Calu3 (cell line): ENCODE measurements around the gene BMP8A. TPM values are rescaled to one million over a fixed set of nuclear protein-coding genes. Genes with fewer than 3 reads are reported as not detected.

Experiments used
- BruUV-seq: library from RNA; stranded (reverse); fragments of 400-500 nt; replicated peaks from 2 replicates; lab custom pipeline; 2021; lab: Mats Ljungman, UMichigan
- CTCF ChIA-PET: fragments of 300-600 bp; sonication (Branson Sonifier 250); formaldehyde crosslinking; loops from one replicate; lab custom pipeline; 2022; ENCODE audit warnings: antibody characterized with exemption; lab: Charles Lee
- DNase-seq: peaks from one replicate; pipeline ENCODE4 v3.0.0; 2022
- H3K27ac Mint-ChIP-seq: one replicate; pipeline ENCODE4 v1.8.0; 2022; ENCODE audit warnings: mixed read lengths; ENCODE audit not compliant: unreplicated experiment
- H3K27me3 Mint-ChIP-seq: one replicate; pipeline ENCODE4 v1.8.0; 2022; ENCODE audit warnings: mixed read lengths; ENCODE audit not compliant: unreplicated experiment
- H3K36me3 Mint-ChIP-seq: one replicate; pipeline ENCODE4 v1.8.0; 2022; ENCODE audit warnings: mild to moderate bottlenecking, moderate library complexity, mixed read lengths; ENCODE audit not compliant: insufficient read depth, unreplicated experiment
- H3K4me1 Mint-ChIP-seq: one replicate; pipeline ENCODE4 v1.8.0; 2022; ENCODE audit warnings: mild to moderate bottlenecking, low read depth, mixed read lengths; ENCODE audit not compliant: unreplicated experiment
- H3K4me3 Mint-ChIP-seq: one replicate; pipeline ENCODE4 v1.8.0; 2022; ENCODE audit warnings: mild to moderate bottlenecking, low read depth, moderate library complexity, mixed read lengths; ENCODE audit not compliant: unreplicated experiment
- H3K9me3 Mint-ChIP-seq: one replicate; pipeline ENCODE4 v1.8.0; 2022; ENCODE audit warnings: low read depth, mixed read lengths; ENCODE audit not compliant: unreplicated experiment
- intact Hi-C: fragments of 100-400 bp; cut with micrococcal nuclease; formaldehyde crosslinking; loops from one replicate; pipeline ENCODE4 v1.10.0; 2022; ENCODE audit not compliant: unreplicated experiment
- total RNA-seq: library from RNA; stranded (reverse); gene quantifications from 2 replicates; pipeline ENCODE4 v1.2.3, GENCODE V29; 2022
- TF ChIP-seq, protein P1 (sequence below): fragments of 200-600 bp; IDR thresholded peaks from one replicate; pipeline ENCODE4 v1.8.0; 2022; ENCODE audit warnings: antibody characterized with exemption; ENCODE audit not compliant: unreplicated experiment

The BMP8A gene
- total RNA-seq, 1 experiment from 2014 or later, result 0.40 TPM

DNA sequence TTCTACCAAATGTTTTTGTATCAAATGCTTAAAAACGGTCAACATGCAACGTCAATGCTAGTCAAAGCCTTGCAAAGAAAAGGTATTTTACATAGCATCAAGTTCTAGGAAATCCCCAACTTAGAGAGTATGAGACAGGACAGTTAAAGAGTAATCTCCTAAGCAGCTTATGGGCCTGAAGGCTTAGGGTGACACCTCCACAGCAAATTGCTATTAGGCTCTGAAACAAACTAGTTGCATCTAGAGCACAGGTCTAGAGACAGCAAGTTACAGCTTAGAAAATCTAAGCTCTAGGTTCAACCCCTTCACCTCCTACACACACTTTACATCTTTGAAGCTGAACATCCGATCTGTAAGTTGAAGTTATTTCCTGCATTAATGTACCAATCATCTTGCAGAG lies 71.5 kb downstream of the BMP8A start:
- TF ChIP-seq, protein P1, sequence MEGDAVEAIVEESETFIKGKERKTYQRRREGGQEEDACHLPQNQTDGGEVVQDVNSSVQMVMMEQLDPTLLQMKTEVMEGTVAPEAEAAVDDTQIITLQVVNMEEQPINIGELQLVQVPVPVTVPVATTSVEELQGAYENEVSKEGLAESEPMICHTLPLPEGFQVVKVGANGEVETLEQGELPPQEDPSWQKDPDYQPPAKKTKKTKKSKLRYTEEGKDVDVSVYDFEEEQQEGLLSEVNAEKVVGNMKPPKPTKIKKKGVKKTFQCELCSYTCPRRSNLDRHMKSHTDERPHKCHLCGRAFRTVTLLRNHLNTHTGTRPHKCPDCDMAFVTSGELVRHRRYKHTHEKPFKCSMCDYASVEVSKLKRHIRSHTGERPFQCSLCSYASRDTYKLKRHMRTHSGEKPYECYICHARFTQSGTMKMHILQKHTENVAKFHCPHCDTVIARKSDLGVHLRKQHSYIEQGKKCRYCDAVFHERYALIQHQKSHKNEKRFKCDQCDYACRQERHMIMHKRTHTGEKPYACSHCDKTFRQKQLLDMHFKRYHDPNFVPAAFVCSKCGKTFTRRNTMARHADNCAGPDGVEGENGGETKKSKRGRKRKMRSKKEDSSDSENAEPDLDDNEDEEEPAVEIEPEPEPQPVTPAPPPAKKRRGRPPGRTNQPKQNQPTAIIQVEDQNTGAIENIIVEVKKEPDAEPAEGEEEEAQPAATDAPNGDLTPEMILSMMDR, result no peak
- Mint-ChIP-seq H3K4me1 (peaks cover 19% of the 10 kb centered on the region), H3K27ac (no peak overlapping the region), H3K9me3 (no peaks in the 10 kb centered on the region), H3K4me3 (no peak overlapping the region), H3K36me3 (peaks cover 86% of the 10 kb centered on the region), H3K27me3 (no peaks in the 10 kb centered on the region)
- CTCF ChIA-PET, result no interaction called here
- intact Hi-C loops, result no loop called here
- DNase-seq, result no peak
- no TSS peak for BruUV-seq

DNA sequence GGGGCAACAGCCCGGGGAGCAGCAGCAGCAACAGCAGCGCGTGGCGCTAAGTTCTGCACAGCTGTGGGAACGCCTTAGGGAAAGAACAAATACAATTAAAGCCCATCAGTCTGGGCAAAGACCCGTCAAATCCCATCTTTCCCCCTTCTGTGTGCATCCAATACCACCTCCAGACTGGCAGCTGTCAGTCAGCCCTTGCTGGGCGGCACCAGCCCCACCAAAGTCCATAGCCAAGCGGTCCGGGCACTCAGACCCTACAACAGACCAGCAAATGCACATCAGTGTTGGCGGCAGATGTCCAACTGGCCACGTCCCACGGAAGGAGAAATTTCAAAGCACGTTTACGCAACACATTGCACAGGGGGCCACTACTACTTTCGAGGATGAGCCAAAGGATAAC lies 72.2 kb downstream of the BMP8A start:
- Mint-ChIP-seq H3K4me1 (peaks cover 27% of the 10 kb centered on the region), H3K9me3 (no peaks in the 10 kb centered on the region), H3K27me3 (no peaks in the 10 kb centered on the region), H3K4me3 (no peak overlapping the region), H3K36me3 (peaks cover 86% of the 10 kb centered on the region), H3K27ac (no peak overlapping the region)
- TF ChIP-seq, protein P1, result no peak
- DNase-seq, result no peak
- CTCF ChIA-PET, result no interaction called here
- BruUV-seq, result no TSS peak
- intact Hi-C loops, result no loop called here

DNA sequence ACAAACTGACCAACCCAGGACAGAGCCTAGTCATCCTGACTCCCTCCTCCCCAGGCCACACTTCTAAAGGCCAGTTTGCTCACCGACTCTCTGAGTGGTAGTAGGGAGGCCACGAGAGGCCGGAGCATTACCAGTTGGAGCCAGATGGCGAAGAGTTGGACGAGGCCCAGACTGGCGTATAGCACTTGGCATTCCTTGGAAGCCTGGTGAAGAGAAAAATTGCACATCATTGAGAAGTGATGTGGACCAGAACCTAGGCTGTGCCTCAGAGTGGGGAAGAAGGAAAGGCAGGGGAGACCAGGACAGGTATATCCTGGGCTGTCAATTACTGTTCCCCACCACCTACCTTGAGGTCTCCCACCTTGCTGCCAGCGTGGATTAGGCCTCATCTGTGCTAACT lies 72.9 kb downstream of the BMP8A start:
- Mint-ChIP-seq H3K27me3 (no peaks in the 10 kb centered on the region), H3K9me3 (no peaks in the 10 kb centered on the region), H3K27ac (no peak overlapping the region), H3K4me3 (no peak overlapping the region), H3K4me1 (peaks cover 34% of the 10 kb centered on the region), H3K36me3 (peaks cover 86% of the 10 kb centered on the region)
- CTCF ChIA-PET, result no interaction called here
- BruUV-seq, result no TSS peak
- DNase-seq, result no peak
- TF ChIP-seq, protein P1, result no peak
- intact Hi-C loops, result no loop called here

DNA sequence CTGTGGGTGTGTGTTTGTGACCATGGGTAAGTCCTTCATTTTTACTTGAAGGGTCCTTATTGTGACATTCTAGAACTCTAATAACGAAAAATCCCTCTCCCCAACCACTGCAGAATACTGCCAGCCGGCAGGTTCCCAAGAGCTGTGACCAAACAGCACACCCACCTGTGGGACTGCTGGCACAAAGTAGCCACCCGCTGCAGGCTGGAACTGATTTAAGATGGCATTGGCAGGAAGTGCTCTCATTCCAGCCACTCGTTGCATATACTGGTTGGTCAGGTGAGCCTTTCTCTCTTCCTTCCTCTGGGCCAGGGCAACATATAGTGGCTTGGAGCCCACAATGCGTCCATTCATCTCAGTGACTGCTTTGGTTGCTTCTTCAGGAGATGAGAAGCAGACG lies 73.5 kb downstream of the BMP8A start:
- Mint-ChIP-seq H3K9me3 (no peaks in the 10 kb centered on the region), H3K27ac (no peak overlapping the region), H3K4me3 (no peak overlapping the region), H3K4me1 (peaks cover 40% of the 10 kb centered on the region), H3K36me3 (peaks cover 86% of the 10 kb centered on the region), H3K27me3 (no peaks in the 10 kb centered on the region)
- intact Hi-C loops, result no loop called here
- CTCF ChIA-PET, result no interaction called here
- DNase-seq, result no peak
- TF ChIP-seq, protein P1, result no peak
- no TSS peak for BruUV-seq
